MCF 10A (cell line): ENCODE results near the gene FBLIM1. TPM values are rescaled to one million over a fixed set of nuclear protein-coding genes. Genes with fewer than 3 reads are reported as not detected.
A peak's percentile ranks its signal among the peaks of the same experiment; 100 is the strongest.

Experiments
- BruUV-seq: library from RNA; stranded (reverse); fragments of 400-500 nt; replicated peaks from 2 replicates; lab custom pipeline; 2021; lab: Mats Ljungman, UMichigan
- CTCF ChIA-PET: fragments of 300-600 bp; sonication (Branson Sonifier 250); formaldehyde crosslinking; extraction: SDS; loops from one replicate; lab custom pipeline; 2021; ENCODE audit warnings: antibody characterized with exemption, inconsistent platforms; lab: Yijun Ruan, JAX
- POLR2A ChIA-PET: fragments of 300-600, 350-650 bp; sonication (Branson Sonifier 250); formaldehyde crosslinking; extraction: SDS; loops from one replicate; lab custom pipeline; 2020; ENCODE audit warnings: antibody characterized with exemption, inconsistent platforms; lab: Yijun Ruan, JAX
- DNase-seq: peaks from one replicate; pipeline ENCODE4 v3.0.0-alpha.2; 2018; ENCODE audit not compliant: unreplicated experiment
- H3K27ac Mint-ChIP-seq: one replicate; pipeline ENCODE4 v1.8.0; 2022; ENCODE audit warnings: mild to moderate bottlenecking, low read depth, mixed read lengths; ENCODE audit not compliant: unreplicated experiment
- H3K27me3 Mint-ChIP-seq: one replicate; pipeline ENCODE4 v1.8.0; 2022; ENCODE audit warnings: mixed read lengths; ENCODE audit not compliant: insufficient read depth, unreplicated experiment
- H3K36me3 Mint-ChIP-seq: one replicate; pipeline ENCODE4 v1.8.0; 2022; ENCODE audit warnings: mild to moderate bottlenecking, moderate library complexity, mixed read lengths; ENCODE audit not compliant: insufficient read depth, unreplicated experiment
- H3K4me1 Mint-ChIP-seq: one replicate; pipeline ENCODE4 v1.8.0; 2022; ENCODE audit warnings: mixed read lengths; ENCODE audit not compliant: insufficient read depth, unreplicated experiment
- H3K4me3 Mint-ChIP-seq: one replicate; pipeline ENCODE4 v1.8.0; 2022; ENCODE audit warnings: mild to moderate bottlenecking, moderate library complexity, mixed read lengths; ENCODE audit not compliant: unreplicated experiment
- H3K9me3 Mint-ChIP-seq: one replicate; pipeline ENCODE4 v1.8.0; 2022; ENCODE audit warnings: mixed read lengths; ENCODE audit not compliant: unreplicated experiment
- intact Hi-C: fragments of 100-400 bp; cut with micrococcal nuclease; formaldehyde crosslinking; loops from 2 replicates; pipeline ENCODE4 v1.14.1; 2022
- total RNA-seq: library from RNA; stranded (reverse); gene quantifications from 2 replicates; pipeline ENCODE4 v1.2.3, GENCODE V29; 2022
- TF ChIP-seq, protein P1 (sequence below): fragments of 200-600 bp; IDR thresholded peaks from one replicate; pipeline ENCODE4 v1.8.0; 2022; ENCODE audit warnings: antibody characterized with exemption, mild to moderate bottlenecking; ENCODE audit not compliant: unreplicated experiment

The FBLIM1 gene
- total RNA-seq, 1 experiment from 2014 or later = 101 TPM

DNA sequence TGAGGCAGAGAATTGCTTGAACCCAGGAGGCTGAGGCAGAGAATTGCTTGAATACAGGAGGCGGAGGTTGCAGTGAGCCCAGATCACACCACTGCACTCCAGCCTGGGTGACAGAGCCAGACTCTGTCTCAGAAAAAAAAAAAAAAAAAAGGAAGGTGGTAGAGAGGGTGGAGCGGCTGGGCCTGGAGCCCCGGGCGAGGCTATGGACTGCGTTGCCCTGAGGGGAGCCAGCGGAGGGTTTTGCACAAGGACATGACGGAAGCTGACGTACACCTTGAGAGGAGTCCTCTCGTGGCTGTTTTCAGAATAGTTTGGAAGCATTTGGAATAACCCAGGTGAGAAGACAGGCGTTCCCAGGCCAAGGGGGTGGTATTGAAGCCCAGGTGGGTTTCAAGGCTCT lies 6.9 kb upstream of the FBLIM1 start:
- BruUV-seq = no TSS peak
- intact Hi-C loops = no loop called here

DNA sequence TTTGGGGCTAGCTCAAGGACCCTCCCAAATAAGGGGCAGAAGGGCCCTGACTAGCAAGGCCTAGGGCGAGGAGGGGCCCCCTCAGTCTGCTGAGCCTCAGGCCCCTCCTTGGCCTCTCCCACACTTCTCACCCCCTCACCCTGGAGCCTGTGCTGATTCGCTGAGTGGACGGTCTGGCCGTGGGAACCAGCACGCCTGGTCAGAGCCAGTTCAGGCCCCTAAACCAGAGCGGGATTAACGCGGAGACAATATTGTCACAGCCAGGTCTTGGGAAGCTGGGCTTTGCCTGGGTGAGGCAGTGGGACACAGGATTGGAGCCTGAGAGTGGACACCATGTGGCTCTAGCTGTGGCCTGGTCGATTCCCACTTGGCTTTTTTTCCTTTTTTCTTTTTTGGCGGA lies 4.8 kb upstream of the FBLIM1 start:
- no peak overlapping the region for H3K27ac Mint-ChIP-seq
- peaks cover 13% of the 10 kb centered on the region for H3K4me1 Mint-ChIP-seq
- intact Hi-C loops = no loop called here
- ChIA-PET POLR2A (interaction anchor here (0.6 to 0.7 kb wide), 3 partner anchors 101 to 1853 kb away, joined by 3 read pairs; no protein-coding TSS in a partner anchor), CTCF (interaction anchor here (1.2 kb wide), 1 partner anchor 12 kb away, joined by 3 read pairs; no protein-coding TSS in a partner anchor)
- H3K36me3 Mint-ChIP-seq = no peaks in the 10 kb centered on the region
- no peak for DNase-seq
- H3K9me3 Mint-ChIP-seq = no peaks in the 10 kb centered on the region
- no peaks in the 10 kb centered on the region for H3K27me3 Mint-ChIP-seq
- TF ChIP-seq, protein P1, sequence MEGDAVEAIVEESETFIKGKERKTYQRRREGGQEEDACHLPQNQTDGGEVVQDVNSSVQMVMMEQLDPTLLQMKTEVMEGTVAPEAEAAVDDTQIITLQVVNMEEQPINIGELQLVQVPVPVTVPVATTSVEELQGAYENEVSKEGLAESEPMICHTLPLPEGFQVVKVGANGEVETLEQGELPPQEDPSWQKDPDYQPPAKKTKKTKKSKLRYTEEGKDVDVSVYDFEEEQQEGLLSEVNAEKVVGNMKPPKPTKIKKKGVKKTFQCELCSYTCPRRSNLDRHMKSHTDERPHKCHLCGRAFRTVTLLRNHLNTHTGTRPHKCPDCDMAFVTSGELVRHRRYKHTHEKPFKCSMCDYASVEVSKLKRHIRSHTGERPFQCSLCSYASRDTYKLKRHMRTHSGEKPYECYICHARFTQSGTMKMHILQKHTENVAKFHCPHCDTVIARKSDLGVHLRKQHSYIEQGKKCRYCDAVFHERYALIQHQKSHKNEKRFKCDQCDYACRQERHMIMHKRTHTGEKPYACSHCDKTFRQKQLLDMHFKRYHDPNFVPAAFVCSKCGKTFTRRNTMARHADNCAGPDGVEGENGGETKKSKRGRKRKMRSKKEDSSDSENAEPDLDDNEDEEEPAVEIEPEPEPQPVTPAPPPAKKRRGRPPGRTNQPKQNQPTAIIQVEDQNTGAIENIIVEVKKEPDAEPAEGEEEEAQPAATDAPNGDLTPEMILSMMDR = no peak
- BruUV-seq = no TSS peak
- no peak overlapping the region for H3K4me3 Mint-ChIP-seq

More for the DNA sequence above, 6.9 kb upstream of the FBLIM1 start:
- Mint-ChIP-seq H3K27ac (no peak overlapping the region), H3K4me3 (no peak overlapping the region), H3K9me3 (no peaks in the 10 kb centered on the region), H3K27me3 (no peaks in the 10 kb centered on the region), H3K36me3 (no peaks in the 10 kb centered on the region), H3K4me1 (peaks cover 7% of the 10 kb centered on the region)
- POLR2A ChIA-PET = no interaction called here
- DNase-seq = no peak
- TF ChIP-seq, protein P1 = no peak
- CTCF ChIA-PET = no interaction called here

DNA sequence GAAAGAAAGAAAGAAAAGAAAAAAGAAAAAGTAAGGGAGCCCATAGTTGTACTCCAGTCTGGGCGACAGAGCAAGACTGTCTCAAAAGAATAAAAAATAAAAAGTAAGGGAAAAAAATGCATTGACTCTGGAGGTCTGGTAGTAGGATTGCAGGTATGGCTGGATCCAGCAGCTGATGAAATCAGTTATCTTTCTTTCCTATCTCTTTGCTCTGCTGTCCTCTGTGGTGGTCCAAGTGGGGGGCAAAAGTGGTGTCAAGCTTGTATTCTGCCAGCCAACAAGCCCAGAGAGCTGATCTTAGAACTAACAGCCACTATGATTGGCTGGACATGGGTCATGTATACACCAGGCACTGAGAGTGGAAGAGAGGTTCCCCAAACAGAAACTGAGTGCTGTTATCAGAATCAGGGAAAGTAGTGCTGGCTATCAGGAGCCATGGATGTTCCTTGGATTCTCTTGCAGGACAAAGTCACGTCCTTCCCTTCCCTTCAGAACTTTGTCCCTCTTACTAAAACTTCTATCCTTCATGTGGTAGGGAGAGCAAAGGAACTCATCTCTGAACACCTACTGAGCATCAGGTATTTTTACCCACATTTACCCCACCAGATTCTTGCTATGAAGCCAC lies 3.5 kb upstream of the FBLIM1 start:
- ChIA-PET POLR2A (interaction anchor here (1.4 kb wide), 1 partner anchor 9 kb away, joined by 4 read pairs; no protein-coding TSS in a partner anchor), CTCF (interaction anchor here (1.9 kb wide), 1 partner anchor 16 kb away, joined by 5 read pairs; no protein-coding TSS in a partner anchor)
- Mint-ChIP-seq H3K9me3 (no peaks in the 10 kb centered on the region), H3K27ac (no peak overlapping the region), H3K4me3 (no peak overlapping the region), H3K27me3 (no peaks in the 10 kb centered on the region), H3K4me1 (peaks cover 13% of the 10 kb centered on the region), H3K36me3 (no peaks in the 10 kb centered on the region)
- BruUV-seq = no TSS peak
- intact Hi-C loops = no loop called here
- TF ChIP-seq, protein P1 = no peak
- no peak for DNase-seq

DNA sequence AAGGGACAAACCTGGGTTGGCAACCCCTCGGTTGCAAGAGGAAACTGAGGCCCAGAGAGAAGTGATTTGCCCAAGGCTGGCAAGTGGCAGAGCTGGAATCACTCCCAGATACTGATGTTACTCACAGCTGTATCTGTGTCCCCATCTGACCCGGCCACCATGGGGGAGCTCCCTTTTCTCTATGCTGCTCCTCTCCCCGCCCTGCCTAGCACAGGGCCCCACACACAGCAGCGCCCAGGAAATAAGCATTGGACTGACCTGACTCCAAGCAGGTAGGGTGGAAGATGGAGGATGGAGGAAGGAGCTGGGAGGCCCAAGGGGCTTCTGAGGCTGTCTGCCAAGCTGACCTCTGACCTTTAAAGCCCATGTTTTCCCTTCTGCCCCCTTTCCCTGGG lies 3.0 kb upstream of the FBLIM1 start:
- TF ChIP-seq, protein P1 = no peak
- no TSS peak for BruUV-seq
- H3K4me1 Mint-ChIP-seq = peaks cover 13% of the 10 kb centered on the region
- peak overlapping the region; percentile 86 for H3K27ac Mint-ChIP-seq
- DNase-seq = no peak
- ChIA-PET CTCF (interaction anchor here (0.5 to 1.9 kb wide), 4 partner anchors 17 to 328 kb away, joined by 3 to 5 read pairs (median 3); no protein-coding TSS in a partner anchor), POLR2A (interaction anchor here (1.4 to 2.0 kb wide), 2 partner anchors 9 to 229 kb away, joined by 4 to 7 read pairs; partner anchors contain the start of gene DNAJC16)
- no peaks in the 10 kb centered on the region for H3K9me3 Mint-ChIP-seq
- H3K27me3 Mint-ChIP-seq = no peaks in the 10 kb centered on the region
- H3K4me3 Mint-ChIP-seq = no peak overlapping the region
- no peaks in the 10 kb centered on the region for H3K36me3 Mint-ChIP-seq
- intact Hi-C loops = no loop called here
